ENCODE measurements around the gene SERPINE3. TPM values are rescaled to one million over a fixed set of nuclear protein-coding genes. Genes with fewer than 3 reads are reported as not detected.

Gene SERPINE3
- total RNA-seq = 0.16 TPM

- no peak for DNase-seq
These were observed at the start of gene SERPINE3 for GRCh38 chr13:51339354-51339753. Gene SERPINE3 (plus strand): TSS chr13:51339691. CDS start chr13:51341092, 1,401 bp downstream.

- DNase-seq = no peak
These were observed 48.1 kb upstream of the SERPINE3 start for GRCh38 chr13:51291341-51291740.

GRCh38 chr13:51292000-51292565 lies 47.4 kb upstream of the SERPINE3 start:
- no peak for DNase-seq

- no peak for DNase-seq
These were observed 41.9 kb upstream of the SERPINE3 start for GRCh38 chr13:51297556-51297955.

DNA sequence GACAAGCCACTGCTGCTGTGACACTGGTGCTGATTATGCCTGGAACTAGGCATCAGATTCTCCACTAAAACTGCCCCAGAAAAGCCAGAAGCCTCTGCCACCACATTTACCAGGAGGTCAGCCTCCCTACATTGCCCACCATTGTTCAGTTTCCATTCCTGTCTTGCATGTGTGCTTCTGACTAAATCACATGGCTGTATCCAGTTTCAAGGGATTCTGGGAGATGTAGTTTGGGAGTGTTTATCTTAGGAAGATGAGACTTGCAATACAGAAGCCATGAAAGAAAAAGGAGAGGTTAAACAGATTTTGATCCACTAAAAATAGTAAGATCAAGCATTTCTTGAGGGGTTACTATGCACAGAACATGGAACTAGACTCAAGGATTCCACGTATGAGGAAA lies 40.7 kb upstream of the SERPINE3 start:
- no peak for DNase-seq

- no peak for DNase-seq
These were observed 36.4 kb upstream of the SERPINE3 start for GRCh38 chr13:51303063-51303552.

DNA sequence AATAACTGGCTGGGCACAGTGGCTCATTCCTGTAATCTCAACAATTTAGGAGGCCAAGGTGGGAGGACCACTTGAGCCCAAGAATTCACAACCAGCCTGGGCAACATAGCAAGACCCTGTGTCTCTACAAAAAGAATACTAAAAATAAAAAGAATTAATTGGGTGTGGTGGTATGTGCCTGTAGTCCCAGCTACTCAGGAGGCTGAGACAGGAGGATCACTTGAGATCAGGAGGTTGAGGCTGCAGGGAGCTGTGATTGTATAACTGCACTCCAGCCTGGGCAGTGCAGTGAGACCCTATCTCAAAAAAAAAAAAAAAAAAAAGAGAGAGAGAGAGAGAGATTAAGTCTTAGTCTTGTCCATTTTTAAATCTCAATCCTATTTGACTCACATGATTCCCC lies 35.6 kb upstream of the SERPINE3 start:
- DNase-seq = no peak

GRCh38 chr13:51305271-51305967 lies 34.1 kb upstream of the SERPINE3 start:
- no peak for DNase-seq

DNA sequence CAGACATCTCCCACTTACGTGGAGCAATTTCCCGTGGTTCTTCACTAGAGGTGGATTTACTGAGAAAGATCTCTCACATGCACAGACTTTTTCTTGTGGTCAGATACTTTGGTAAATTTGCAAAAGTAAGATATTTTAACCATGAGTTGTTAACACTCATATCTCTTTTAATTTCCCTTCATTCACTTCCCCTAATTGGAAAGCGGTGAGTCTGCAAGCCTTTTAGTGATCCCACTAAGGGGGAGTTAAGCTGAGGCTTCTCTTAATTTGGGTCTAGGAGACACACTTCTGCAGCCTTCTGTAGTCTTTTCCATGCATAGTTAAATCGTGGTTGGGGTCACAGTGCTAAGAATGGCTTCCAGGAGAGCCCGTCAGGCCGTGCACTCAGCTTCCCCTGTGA lies 30.7 kb upstream of the SERPINE3 start:
- DNase-seq = no peak

DNA sequence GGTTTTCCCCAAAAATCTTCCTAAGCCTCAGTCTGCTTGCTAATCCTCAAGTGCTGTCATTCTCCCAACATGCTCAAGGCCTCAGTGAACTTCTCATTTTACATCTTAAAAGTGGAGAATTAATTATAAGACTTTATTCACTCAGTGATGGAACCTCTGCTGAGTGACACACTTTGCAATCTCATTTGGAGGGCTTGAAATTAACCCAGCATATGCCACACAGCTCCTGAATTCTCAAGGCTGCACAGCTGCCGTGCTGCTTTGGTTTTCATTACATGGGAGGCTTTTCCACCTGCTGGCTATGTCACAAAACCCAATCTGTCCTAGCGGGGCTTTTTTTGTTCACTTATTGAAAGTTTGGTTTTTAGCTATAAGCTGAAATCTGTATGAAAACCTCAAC lies 28.3 kb upstream of the SERPINE3 start:
- no peak for DNase-seq

DNA sequence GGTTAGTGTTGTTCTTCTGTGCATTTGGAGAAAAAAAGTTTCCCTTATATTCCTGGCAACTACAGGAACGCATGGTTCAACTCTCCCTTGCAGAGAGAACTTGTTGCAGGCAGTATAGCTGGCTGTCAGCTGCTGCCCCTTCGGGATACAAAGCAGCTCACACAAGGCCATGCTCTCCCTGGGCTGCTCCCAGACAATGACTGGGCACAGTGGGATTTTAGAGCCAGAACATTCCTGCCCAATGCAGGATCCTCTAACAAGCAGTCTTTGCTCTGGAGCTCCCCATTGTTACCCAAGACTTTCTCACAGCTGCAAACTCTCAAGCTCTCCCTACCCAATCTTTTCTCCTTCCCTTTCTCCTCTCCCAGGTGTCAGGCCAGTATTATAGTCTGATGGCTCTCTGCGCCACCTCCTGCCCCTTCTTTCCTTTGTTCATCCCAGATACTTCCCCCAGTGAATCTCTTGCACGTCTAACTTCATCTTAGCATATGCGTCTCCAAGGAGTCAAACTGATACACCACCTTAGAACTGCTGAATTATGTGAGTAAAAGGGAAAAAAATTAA lies 27.5 kb upstream of the SERPINE3 start:
- DNase-seq = peak; percentile 7

- DNase-seq = no peak
These were observed 25.9 kb upstream of the SERPINE3 start for GRCh38 chr13:51313619-51314018.

- DNase-seq = no peak
These were observed 22.2 kb upstream of the SERPINE3 start for GRCh38 chr13:51317262-51317661.

DNA sequence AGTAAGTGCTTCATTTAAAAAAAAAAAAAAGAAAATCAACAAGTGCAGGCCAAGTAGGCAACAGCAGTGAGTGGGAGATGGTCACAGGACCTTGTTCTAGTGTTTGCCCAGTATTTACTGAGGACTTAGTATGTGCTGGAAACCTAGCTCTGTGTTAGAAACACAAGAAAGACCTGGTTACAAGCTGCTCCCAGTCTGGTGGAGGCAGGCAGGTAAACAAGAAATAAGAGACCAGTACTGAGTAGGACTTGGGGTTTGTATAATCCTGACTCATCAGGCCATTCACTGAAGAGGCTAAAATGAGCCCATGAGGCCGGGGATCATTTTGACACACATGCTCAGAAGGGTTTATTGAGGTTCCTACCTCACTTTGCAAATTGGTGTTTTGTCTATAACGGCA lies 21.5 kb upstream of the SERPINE3 start:
- no peak for DNase-seq

- DNase-seq = no peak
These were observed 20.6 kb upstream of the SERPINE3 start for GRCh38 chr13:51318876-51319275.

- no peak for DNase-seq
These were observed 17.7 kb upstream of the SERPINE3 start for GRCh38 chr13:51321836-51322235.

- DNase-seq = no peak
These were observed 16.7 kb upstream of the SERPINE3 start for GRCh38 chr13:51322826-51323225.

GRCh38 chr13:51323824-51324511 lies 15.5 kb upstream of the SERPINE3 start:
- DNase-seq = no peak

DNA sequence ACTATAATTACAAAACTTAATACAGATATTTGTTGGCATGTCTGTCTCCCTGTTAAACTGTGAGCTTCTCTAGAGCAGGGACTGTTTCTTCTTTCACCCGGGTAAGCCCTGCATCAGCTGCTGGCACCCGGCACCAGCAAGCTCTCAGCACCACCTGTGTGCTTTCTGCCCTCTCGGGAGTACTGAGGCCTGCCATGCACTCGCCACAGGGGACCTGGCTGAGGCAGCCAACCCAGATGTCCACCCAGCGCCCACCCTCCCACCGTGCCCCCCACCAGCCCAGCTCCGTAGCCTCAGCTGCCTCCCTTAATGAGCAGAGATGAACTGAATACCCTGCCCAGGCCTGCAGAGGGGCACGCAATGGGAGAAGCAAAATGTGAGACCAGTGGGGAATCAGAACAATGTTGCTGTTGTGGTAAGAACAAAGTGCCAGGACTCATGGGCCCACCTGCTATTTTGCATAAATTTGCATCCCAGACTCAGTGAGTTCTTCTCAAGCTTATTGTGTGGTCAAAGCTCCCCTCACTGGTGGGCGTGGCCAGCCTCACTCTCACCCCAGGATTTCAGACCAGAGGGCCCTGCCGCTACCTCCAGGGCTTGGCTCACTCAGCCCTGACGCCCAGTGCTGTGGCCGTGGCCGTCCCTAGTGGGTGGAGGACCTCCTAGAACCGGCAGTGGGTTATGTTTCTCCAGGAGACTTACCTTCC lies 14.6 kb upstream of the SERPINE3 start:
- DNase-seq = peak; percentile 21

GRCh38 chr13:51325837-51326236 lies 13.7 kb upstream of the SERPINE3 start:
- DNase-seq = peak; percentile 13

DNA sequence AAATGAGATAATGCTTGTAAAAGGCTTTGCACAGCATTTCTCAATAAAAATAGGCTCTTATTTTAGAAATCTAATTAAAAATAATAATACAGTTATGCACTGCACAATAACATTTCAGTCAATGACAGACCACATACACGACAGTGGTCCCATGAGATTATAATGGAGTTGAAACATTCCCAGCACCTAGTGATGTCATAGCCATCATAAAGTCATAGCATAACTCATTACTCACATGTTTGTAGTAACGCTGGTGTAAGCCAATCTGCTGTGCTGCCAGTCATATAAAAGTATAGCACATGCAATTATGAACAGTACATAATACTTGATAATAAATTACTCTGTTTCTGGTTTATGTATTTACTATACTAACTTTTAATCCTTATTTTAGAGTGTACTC lies 12.7 kb upstream of the SERPINE3 start:
- no peak for DNase-seq

GRCh38 chr13:51327961-51328360 lies 11.5 kb upstream of the SERPINE3 start:
- DNase-seq = no peak

DNA sequence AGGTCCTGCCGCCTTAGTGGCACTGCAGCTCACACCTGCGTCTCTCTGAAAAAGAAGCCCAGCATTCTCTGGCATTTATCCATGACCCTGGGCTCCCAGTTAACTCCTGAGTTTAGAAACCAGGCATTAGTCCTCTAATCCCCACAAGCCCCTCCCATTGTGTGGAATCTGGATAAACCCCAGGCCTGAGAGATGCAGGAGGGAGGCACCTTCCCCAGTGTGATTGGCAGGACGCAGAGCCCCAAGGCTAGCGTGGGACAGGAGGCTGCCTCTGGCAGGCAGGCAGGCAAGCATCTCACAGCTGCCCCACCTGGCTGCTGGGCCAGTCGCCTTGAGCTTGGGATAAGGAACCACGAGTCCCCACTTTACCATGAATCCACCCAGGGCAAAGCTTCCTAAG lies 11.0 kb upstream of the SERPINE3 start:
- DNase-seq = no peak

Data from occipital lobe (tissue), 2 donors.